K562 (cell line): ENCODE measurements around the gene MON1A. TPM values are rescaled to one million over a fixed set of nuclear protein-coding genes. Genes with fewer than 3 reads are reported as not detected.
A peak's percentile ranks its signal among the peaks of the same experiment; 100 is the strongest.

Experiments
- DNMT1 ChIP-seq: fragments of 450-650 bp; IDR thresholded peaks from 2 replicates; pipeline ENCODE4 v1.6.1; 2016; ENCODE audit warnings: antibody characterized with exemption, mild to moderate bottlenecking
- NBN ChIP-seq: fragments of 450-650 bp; IDR thresholded peaks from 2 replicates; pipeline ENCODE4 v1.6.1; 2016; ENCODE audit warnings: low read depth, mild to moderate bottlenecking
- TFAM ChIP-seq: fragments of 250-450 bp; sonication (Bioruptor Pico); conservative IDR thresholded peaks from 2 replicates; pipeline ENCODE4 v1.5.0; 2021; ENCODE audit warnings: mild to moderate bottlenecking, moderate library complexity
- ZNF12 ChIP-seq: sonication (generic); formaldehyde crosslinking; IDR thresholded peaks from 2 replicates; pipeline ENCODE4 v1.4.0; 2020; ENCODE audit warnings: mild to moderate bottlenecking, missing genetic modification reagents
- ZNF121 ChIP-seq: sonication (generic); formaldehyde crosslinking; conservative IDR thresholded peaks from 2 replicates; pipeline ENCODE4 v1.8.0; 2022; ENCODE audit warnings: missing genetic modification reagents
- polyA plus RNA-seq, 8 experiments: library from polyadenylated mRNA; depleted of rRNA in 4 of 8; stranded (reverse) in 5 of 8; unstranded in 3 of 8; fragments of >200 nt; fragmentation: Nextera tagmentation in 2 of 8; fragmentation: Illumina TruSeq in 1 of 8; extraction: Ambion mirVana in 2 of 8; extraction: Trizol in 1 of 8; gene quantifications; 2 replicates each; pipeline versions ENCODE4 v1.2.1 to v1.2.3, GENCODE V29; 2011 to 2014; ENCODE audit warnings: inconsistent platforms in 1 of 8, missing spikeins in 1 of 8
- total RNA-seq, 7 experiments: library from RNA; depleted of rRNA in 6 of 7; stranded (reverse); fragments of >200 nt in 6 of 7; fragmentation: Illumina TruSeq in 2 of 7; extraction: Trizol in 2 of 7; gene quantifications; 2 replicates each; pipeline versions ENCODE4 v1.2.1 to v1.2.3, GENCODE V29; 2011 to 2021; ENCODE audit warnings: low replicate concordance in 1 of 7
- TF ChIP-seq, protein P1 (sequence below): fragments of 450-650 bp; formaldehyde crosslinking; IDR thresholded peaks from 2 replicates; pipeline ENCODE4 v1.4.0; 2020; ENCODE audit warnings: mild to moderate bottlenecking, mixed read lengths
- TF ChIP-seq, protein P2 (sequence below): sonication (generic); formaldehyde crosslinking; IDR thresholded peaks from 2 replicates; pipeline ENCODE4 v1.8.0; 2022; ENCODE audit warnings: mild to moderate bottlenecking, missing genetic modification reagents
- TF ChIP-seq, protein P3 (sequence below), 2 experiments: fragments of 450-650 bp in 1 of 2; sonication (generic) in 1 of 2; formaldehyde crosslinking in 1 of 2; IDR thresholded peaks in 1 of 2; conservative IDR thresholded peaks in 1 of 2; 2 replicates each; pipeline versions ENCODE4 v1.6.1 to v1.8.1; 2016 to 2023; ENCODE audit warnings: mild to moderate bottlenecking in 2 of 2, moderate library complexity in 2 of 2, inconsistent platforms in 1 of 2, missing genetic modification reagents in 1 of 2
- TF ChIP-seq, protein P4 (sequence below), 2 experiments: fragments of 450-650 bp; formaldehyde crosslinking in 1 of 2; IDR thresholded peaks; 2 replicates each; pipeline versions ENCODE4 v1.4.0 to v1.6.1; 2014 to 2020; ENCODE audit warnings: mild to moderate bottlenecking in 2 of 2, borderline replicate concordance in 1 of 2, low read depth in 1 of 2
- TF ChIP-seq, protein P5 (sequence below): sonication (generic); formaldehyde crosslinking; IDR thresholded peaks from 2 replicates; pipeline ENCODE4 v1.5.0; 2020; ENCODE audit warnings: missing genetic modification reagents

MON1A gene
- total and polyA plus RNA-seq, 9 of the 15 experiments (the other 6 are each of a cell fraction or from before 2014, with no cell fraction given): 1.1 to 13.8 (median 6.8) TPM

DNA sequence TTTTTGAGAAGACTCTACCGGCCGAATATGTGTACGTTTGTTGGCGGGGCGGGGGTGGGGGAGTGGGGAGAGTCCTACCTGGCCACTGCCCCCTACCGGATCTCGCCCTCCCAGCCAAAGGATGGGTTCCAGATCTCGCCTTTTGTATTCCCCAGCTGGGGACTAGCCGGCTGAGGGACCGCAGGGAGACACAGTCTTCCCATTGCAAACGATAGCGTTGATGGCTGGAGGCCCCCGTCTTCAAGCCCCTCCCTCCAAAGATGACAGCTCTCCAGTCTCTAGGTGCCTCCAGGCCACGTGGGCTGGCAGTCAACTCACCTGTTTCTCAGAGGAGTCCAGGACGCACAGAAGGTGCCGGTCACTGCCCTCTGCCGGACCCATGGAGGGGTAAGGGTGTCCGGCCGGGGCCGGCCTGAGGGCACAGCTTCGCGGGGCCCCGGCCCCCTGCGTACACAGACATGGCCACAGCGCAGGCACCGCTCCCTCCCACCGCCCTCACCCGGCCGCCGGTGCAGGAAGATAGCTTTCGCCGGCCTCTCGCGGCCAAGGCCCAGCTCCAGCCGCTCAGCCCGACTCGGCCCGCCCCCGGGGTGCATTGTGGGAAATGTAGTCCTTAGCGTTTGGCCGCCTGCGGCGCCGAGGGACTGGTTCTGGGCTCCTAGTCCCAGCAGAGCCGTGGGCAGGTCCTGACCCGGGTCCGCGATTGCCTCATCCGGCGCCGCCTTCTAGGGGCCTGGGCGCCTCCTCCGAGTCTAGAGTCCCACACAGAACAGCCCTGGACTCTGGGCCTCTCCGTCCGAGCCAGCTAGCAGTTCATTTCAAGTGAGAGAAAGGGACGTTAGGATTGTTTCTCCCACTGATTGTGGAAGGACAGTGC, at the start of gene MON1A (continued):
- TF ChIP-seq, protein P1, sequence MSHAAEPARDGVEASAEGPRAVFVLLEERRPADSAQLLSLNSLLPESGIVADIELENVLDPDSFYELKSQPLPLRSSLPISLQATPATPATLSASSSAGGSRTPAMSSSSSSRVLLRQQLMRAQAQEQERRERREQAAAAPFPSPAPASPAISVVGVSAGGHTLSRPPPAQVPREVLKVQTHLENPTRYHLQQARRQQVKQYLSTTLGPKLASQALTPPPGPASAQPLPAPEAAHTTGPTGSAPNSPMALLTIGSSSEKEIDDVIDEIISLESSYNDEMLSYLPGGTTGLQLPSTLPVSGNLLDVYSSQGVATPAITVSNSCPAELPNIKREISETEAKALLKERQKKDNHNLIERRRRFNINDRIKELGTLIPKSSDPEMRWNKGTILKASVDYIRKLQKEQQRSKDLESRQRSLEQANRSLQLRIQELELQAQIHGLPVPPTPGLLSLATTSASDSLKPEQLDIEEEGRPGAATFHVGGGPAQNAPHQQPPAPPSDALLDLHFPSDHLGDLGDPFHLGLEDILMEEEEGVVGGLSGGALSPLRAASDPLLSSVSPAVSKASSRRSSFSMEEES (CRISPR knock-in tag): no peak
- TF ChIP-seq, protein P2, sequence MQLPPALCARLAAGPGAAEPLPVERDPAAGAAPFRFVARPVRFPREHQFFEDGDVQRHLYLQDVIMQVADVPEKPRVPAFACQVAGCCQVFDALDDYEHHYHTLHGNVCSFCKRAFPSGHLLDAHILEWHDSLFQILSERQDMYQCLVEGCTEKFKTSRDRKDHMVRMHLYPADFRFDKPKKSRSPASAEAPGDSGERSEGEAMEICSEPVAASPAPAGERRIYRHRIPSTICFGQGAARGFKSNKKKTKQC: no peak
- TF ChIP-seq, protein P3, sequence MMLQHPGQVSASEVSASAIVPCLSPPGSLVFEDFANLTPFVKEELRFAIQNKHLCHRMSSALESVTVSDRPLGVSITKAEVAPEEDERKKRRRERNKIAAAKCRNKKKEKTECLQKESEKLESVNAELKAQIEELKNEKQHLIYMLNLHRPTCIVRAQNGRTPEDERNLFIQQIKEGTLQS (IDR thresholded peaks at IDR 0.05): peak; percentile 93
- TF ChIP-seq, protein P3 (CRISPR knock-in tag; conservative IDR thresholded peaks at IDR 0.05): 0 out of 2 replicates have a peak, but pooled peaks have one; percentile 81
- TF ChIP-seq, protein P4, sequence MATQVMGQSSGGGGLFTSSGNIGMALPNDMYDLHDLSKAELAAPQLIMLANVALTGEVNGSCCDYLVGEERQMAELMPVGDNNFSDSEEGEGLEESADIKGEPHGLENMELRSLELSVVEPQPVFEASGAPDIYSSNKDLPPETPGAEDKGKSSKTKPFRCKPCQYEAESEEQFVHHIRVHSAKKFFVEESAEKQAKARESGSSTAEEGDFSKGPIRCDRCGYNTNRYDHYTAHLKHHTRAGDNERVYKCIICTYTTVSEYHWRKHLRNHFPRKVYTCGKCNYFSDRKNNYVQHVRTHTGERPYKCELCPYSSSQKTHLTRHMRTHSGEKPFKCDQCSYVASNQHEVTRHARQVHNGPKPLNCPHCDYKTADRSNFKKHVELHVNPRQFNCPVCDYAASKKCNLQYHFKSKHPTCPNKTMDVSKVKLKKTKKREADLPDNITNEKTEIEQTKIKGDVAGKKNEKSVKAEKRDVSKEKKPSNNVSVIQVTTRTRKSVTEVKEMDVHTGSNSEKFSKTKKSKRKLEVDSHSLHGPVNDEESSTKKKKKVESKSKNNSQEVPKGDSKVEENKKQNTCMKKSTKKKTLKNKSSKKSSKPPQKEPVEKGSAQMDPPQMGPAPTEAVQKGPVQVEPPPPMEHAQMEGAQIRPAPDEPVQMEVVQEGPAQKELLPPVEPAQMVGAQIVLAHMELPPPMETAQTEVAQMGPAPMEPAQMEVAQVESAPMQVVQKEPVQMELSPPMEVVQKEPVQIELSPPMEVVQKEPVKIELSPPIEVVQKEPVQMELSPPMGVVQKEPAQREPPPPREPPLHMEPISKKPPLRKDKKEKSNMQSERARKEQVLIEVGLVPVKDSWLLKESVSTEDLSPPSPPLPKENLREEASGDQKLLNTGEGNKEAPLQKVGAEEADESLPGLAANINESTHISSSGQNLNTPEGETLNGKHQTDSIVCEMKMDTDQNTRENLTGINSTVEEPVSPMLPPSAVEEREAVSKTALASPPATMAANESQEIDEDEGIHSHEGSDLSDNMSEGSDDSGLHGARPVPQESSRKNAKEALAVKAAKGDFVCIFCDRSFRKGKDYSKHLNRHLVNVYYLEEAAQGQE (IDR thresholded peaks at IDR 0.05; ENCODE audit: borderline replicate concordance): peak; percentile 67
- TF ChIP-seq, protein P4 (CRISPR knock-in tag; IDR thresholded peaks at IDR 0.05; ENCODE audit: low read depth): no peak
- no peak for TF ChIP-seq NBN
- TF ChIP-seq DNMT1: no peak
- no peak for TF ChIP-seq TFAM (CRISPR knock-in tag)
- TF ChIP-seq ZNF121: no peak
- no peak for TF ChIP-seq ZNF12 (CRISPR knock-in tag)
- TF ChIP-seq, protein P5, sequence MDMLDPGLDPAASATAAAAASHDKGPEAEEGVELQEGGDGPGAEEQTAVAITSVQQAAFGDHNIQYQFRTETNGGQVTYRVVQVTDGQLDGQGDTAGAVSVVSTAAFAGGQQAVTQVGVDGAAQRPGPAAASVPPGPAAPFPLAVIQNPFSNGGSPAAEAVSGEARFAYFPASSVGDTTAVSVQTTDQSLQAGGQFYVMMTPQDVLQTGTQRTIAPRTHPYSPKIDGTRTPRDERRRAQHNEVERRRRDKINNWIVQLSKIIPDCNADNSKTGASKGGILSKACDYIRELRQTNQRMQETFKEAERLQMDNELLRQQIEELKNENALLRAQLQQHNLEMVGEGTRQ (CRISPR knock-in tag): peak; percentile 75
